ENCODE results near the gene CHST10. TPM values are rescaled to one million over a fixed set of nuclear protein-coding genes. Genes with fewer than 3 reads are reported as not detected.

CHST10 gene
- total RNA-seq, 3 donors from 2014 or later (not counting 1 experiment from before 2014, with no cell fraction given): 11.1 to 15.3 (median 13.4) TPM

DNA sequence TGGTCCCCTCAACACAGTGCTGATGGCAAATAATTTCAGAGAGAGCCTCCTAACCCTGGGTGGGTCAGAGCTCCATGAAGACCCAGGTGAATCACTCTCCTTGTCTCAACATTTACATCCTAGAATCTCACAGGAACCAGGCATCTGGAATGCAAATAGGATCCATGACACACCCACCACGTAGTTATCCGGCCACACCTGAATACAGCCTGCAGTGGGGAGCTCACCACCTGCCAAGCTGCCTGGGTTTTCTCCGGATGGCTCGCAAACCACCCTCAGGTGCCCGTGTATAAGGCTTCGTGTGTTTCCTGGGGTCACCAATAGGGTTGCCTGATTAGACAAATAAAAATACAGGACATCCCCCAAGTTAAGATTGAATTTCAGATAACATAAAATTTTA lies 9.9 kb downstream of the CHST10 start:
- intact Hi-C loops (cut with micrococcal nuclease): no loop called here
- H3K27me3 ChIP-seq (ENCODE audit: control insufficient read depth, insufficient read depth, low read length): no peaks in the 10 kb centered on the region
- ATAC-seq: no peak
- DNase-seq: no peak
- H3K27me3 Mint-ChIP-seq (ENCODE audit: low read depth in 2 of 2): no peaks in the 10 kb centered on the region
- H3K4me3 ChIP-seq (ENCODE audit: low read length): no peak overlapping the region
- no peaks in the 10 kb centered on the region for H3K4me1 ChIP-seq (ENCODE audit: control insufficient read depth, insufficient read depth, low read length)
- peaks cover 8 to 35% of the 10 kb centered on the region in 2 donors for H3K4me1 Mint-ChIP-seq
- peaks cover 7% of the 10 kb centered on the region for H3K36me3 Mint-ChIP-seq
- no peaks in the 10 kb centered on the region for H3K9me3 ChIP-seq (ENCODE audit: control insufficient read depth, insufficient read depth, low read length)
- H3K27ac ChIP-seq (ENCODE audit: low read length): no peak overlapping the region
- H3K27ac Mint-ChIP-seq: no peak overlapping the region
- H3K36me3 ChIP-seq (ENCODE audit: control insufficient read depth, insufficient read depth, low read length): peaks cover 13% of the 10 kb centered on the region
- no peak overlapping the region for H3K4me3 Mint-ChIP-seq
- over 99% methylated on average over 6 of the region's 6 CpGs for WGBS (ENCODE audit: insufficient coverage)
- H3K9me3 Mint-ChIP-seq: no peaks in the 10 kb centered on the region
- TF ChIP-seq, protein P1, sequence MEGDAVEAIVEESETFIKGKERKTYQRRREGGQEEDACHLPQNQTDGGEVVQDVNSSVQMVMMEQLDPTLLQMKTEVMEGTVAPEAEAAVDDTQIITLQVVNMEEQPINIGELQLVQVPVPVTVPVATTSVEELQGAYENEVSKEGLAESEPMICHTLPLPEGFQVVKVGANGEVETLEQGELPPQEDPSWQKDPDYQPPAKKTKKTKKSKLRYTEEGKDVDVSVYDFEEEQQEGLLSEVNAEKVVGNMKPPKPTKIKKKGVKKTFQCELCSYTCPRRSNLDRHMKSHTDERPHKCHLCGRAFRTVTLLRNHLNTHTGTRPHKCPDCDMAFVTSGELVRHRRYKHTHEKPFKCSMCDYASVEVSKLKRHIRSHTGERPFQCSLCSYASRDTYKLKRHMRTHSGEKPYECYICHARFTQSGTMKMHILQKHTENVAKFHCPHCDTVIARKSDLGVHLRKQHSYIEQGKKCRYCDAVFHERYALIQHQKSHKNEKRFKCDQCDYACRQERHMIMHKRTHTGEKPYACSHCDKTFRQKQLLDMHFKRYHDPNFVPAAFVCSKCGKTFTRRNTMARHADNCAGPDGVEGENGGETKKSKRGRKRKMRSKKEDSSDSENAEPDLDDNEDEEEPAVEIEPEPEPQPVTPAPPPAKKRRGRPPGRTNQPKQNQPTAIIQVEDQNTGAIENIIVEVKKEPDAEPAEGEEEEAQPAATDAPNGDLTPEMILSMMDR (IDR thresholded peaks at IDR 0.05): no peak

DNA sequence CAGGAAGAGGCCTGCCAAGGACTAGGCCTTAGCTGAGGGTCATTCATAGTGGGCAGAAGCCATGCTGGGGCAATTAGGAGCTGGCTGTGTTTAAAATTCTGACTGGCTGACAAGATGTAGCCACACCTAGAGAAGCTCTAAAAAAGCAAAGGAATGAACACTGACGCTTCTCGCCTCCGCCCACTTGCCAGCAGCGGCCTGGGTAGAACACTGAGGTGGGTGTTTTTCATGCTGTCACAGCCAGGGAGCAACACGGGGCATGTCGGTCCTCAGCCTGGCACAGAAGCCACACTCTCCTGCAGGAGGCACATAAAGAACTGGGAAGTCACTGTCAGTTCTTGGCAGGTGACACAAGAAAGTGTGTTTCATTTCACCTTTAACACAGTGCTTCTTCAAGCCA lies 10.4 kb downstream of the CHST10 start:
- 79% methylated on average over 6 of the region's 6 CpGs for WGBS (ENCODE audit: insufficient coverage)
- DNase-seq (no peak), ATAC-seq (no peak)
- TF ChIP-seq, protein P1 (IDR thresholded peaks at IDR 0.05): no peak
- Mint-ChIP-seq H3K9me3 (no peaks in the 10 kb centered on the region), H3K4me1 (peaks cover 8 to 35% of the 10 kb centered on the region in 2 donors), H3K36me3 (peaks cover 7% of the 10 kb centered on the region), H3K27ac (no peak overlapping the region), H3K27me3 (ENCODE audit: low read depth in 2 of 2) (no peaks in the 10 kb centered on the region), H3K4me3 (no peak overlapping the region)
- Histone ChIP-seq H3K9me3 (ENCODE audit: control insufficient read depth, insufficient read depth, low read length) (no peaks in the 10 kb centered on the region), H3K4me3 (ENCODE audit: low read length) (no peak overlapping the region), H3K27ac (ENCODE audit: low read length) (no peak overlapping the region), H3K36me3 (ENCODE audit: control insufficient read depth, insufficient read depth, low read length) (peaks cover 15% of the 10 kb centered on the region), H3K27me3 (ENCODE audit: control insufficient read depth, insufficient read depth, low read length) (no peaks in the 10 kb centered on the region), H3K4me1 (ENCODE audit: control insufficient read depth, insufficient read depth, low read length) (no peaks in the 10 kb centered on the region)
- intact Hi-C loops (cut with micrococcal nuclease): no loop called here

DNA sequence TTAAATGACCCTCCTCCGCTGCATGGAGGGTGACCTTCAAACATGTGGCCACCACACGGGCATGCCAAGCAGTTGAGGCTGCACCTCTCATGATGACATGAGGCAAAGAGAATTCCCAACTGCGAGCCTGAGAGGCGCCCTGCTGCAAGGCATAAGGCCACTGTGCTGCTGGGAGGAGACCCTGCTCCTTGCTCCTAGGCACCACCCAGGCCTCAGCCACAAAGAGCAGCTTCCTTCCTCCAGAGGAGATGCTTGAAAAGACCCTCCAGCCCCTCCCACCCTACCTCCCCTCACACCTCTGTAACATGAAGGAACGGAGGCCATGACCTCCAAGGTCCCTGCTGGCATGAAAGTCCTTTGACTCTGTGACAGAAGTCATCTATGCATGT lies 11.4 kb downstream of the CHST10 start:
- intact Hi-C loops (cut with micrococcal nuclease): no loop called here
- DNase-seq (no peak), ATAC-seq (no peak)
- Histone ChIP-seq H3K27me3 (ENCODE audit: control insufficient read depth, insufficient read depth, low read length) (no peaks in the 10 kb centered on the region), H3K4me1 (ENCODE audit: control insufficient read depth, insufficient read depth, low read length) (no peaks in the 10 kb centered on the region), H3K36me3 (ENCODE audit: control insufficient read depth, insufficient read depth, low read length) (peaks cover 15% of the 10 kb centered on the region), H3K27ac (ENCODE audit: low read length) (no peak overlapping the region), H3K9me3 (ENCODE audit: control insufficient read depth, insufficient read depth, low read length) (no peaks in the 10 kb centered on the region), H3K4me3 (ENCODE audit: low read length) (no peak overlapping the region)
- H3K9me3 Mint-ChIP-seq: no peaks in the 10 kb centered on the region
- H3K36me3 Mint-ChIP-seq: peaks cover 7% of the 10 kb centered on the region
- no peak overlapping the region for H3K27ac Mint-ChIP-seq
- 96% methylated on average over 5 of the region's 5 CpGs for WGBS (ENCODE audit: insufficient coverage)
- TF ChIP-seq, protein P1 (IDR thresholded peaks at IDR 0.05): no peak
- peaks cover 8 to 28% of the 10 kb centered on the region in 2 donors for H3K4me1 Mint-ChIP-seq
- H3K27me3 Mint-ChIP-seq (ENCODE audit: low read depth in 2 of 2): no peaks in the 10 kb centered on the region
- H3K4me3 Mint-ChIP-seq: no peak overlapping the region

DNA sequence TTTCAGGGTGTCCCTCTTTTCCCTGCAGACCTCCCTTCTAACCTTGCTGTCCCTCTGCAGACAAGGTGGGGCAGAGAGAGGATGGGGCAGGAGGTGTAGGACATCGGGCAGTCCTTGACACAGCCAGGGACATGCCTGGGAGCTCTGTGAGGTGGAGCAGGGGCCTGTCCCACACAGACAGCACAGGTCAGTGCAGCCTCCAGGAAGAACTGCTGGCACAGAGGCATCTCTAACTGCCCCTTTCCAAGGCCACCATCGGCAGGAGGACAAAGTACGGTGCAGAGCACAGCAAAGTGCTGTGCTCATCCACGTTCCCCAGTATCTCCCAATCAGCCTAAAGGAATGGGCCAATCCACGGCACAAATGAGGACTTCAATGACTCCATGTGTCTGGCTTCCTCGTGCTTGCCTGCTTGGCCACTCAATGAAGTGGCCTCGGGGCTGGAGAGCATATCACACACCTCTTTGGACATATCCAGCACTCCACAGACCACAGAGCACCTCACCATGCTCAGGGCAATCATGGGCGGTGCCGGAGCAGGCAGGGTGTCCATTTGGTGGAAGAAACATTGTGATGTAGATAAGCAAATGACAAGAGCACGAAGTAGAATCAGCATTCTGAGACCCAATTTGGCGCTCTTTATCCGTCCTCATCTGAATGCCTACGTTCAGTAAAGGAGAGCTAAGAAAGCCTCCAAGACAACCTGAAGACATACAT lies 11.9 kb downstream of the CHST10 start:
- Histone ChIP-seq H3K4me3 (ENCODE audit: low read length) (no peak overlapping the region), H3K9me3 (ENCODE audit: control insufficient read depth, insufficient read depth, low read length) (no peaks in the 10 kb centered on the region), H3K27ac (ENCODE audit: low read length) (no peak overlapping the region), H3K27me3 (ENCODE audit: control insufficient read depth, insufficient read depth, low read length) (no peaks in the 10 kb centered on the region), H3K4me1 (ENCODE audit: control insufficient read depth, insufficient read depth, low read length) (no peaks in the 10 kb centered on the region), H3K36me3 (ENCODE audit: control insufficient read depth, insufficient read depth, low read length) (peaks cover 17% of the 10 kb centered on the region)
- WGBS (ENCODE audit: insufficient coverage): 94% methylated on average over 13 of the region's 13 CpGs
- DNase-seq (no peak), ATAC-seq (no peak)
- H3K9me3 Mint-ChIP-seq: no peaks in the 10 kb centered on the region
- peaks cover 6 to 27% of the 10 kb centered on the region in 2 donors for H3K4me1 Mint-ChIP-seq
- intact Hi-C loops (cut with micrococcal nuclease): no loop called here
- TF ChIP-seq, protein P1 (IDR thresholded peaks at IDR 0.05): no peak
- H3K36me3 Mint-ChIP-seq: peaks cover 7% of the 10 kb centered on the region
- no peak overlapping the region for H3K27ac Mint-ChIP-seq
- no peaks in the 10 kb centered on the region for H3K27me3 Mint-ChIP-seq (ENCODE audit: low read depth in 2 of 2)
- H3K4me3 Mint-ChIP-seq: no peak overlapping the region
